ENCODE results near the gene ITGB2.

The ITGB2 gene

GRCh38 chr21:44842721-44843445 is 77.8 kb downstream of the ITGB2 start:
- DNase-seq: no peak

GRCh38 chr21:44842087-44842486 is 78.6 kb downstream of the ITGB2 start:
- DNase-seq: no peak

GRCh38 chr21:44840771-44841170 is 79.9 kb downstream of the ITGB2 start:
- no peak for DNase-seq

- DNase-seq: no peak
Observed at GRCh38 chr21:44838951-44839350, 81.7 kb downstream of the ITGB2 start.

GRCh38 chr21:44838039-44838895 is 82.4 kb downstream of the ITGB2 start:
- no peak for DNase-seq

GRCh38 chr21:44837537-44837936 is 83.2 kb downstream of the ITGB2 start:
- no peak for DNase-seq

- DNase-seq: no peak
Observed at GRCh38 chr21:44836666-44837471, 83.8 kb downstream of the ITGB2 start.

- DNase-seq: no peak
Observed at GRCh38 chr21:44836349-44836665, 84.4 kb downstream of the ITGB2 start.
